Keratinocyte (primary cell): ENCODE data around the gene CDC42SE2. TPM values are rescaled to one million over a fixed set of nuclear protein-coding genes. Genes with fewer than 3 reads are reported as not detected.

ENCODE experiments used
- DNase-seq: peaks from one replicate; pipeline ENCODE4 v3.0.0-alpha.2; 2011; ENCODE audit warnings: low read depth, missing footprints, low spot score
- FAIRE-seq: peaks from 2 replicates; lab custom pipeline; 2011; peaks lifted over from hg19 to GRCh38; lab: Jason Lieb, UNC
- H2AFZ ChIP-seq: 2 replicates; pipeline ENCODE4 v1.6.0; 2012; ENCODE audit warnings: low read length, control low read depth, inconsistent platforms; ENCODE audit not compliant: control insufficient read depth
- H3K27ac ChIP-seq: 2 replicates; pipeline ENCODE4 v1.5.1; 2011; ENCODE audit warnings: low read length; ENCODE audit not compliant: control insufficient read depth, insufficient read depth
- H3K27me3 ChIP-seq: 3 replicates; pipeline ENCODE4 v1.6.0; 2011; ENCODE audit warnings: low read length; ENCODE audit not compliant: control insufficient read depth, insufficient read depth; ENCODE audit errors: extremely low read depth
- H3K36me3 ChIP-seq, 2 experiments: 2 replicates in 1 of 2; 3 replicates in 1 of 2; pipeline ENCODE4 v1.5.1; 2011; ENCODE audit warnings: low read length in 2 of 2, mild to moderate bottlenecking in 1 of 2; ENCODE audit not compliant: control insufficient read depth in 2 of 2, insufficient read depth in 2 of 2; ENCODE audit errors: extremely low read depth in 1 of 2
- H3K4me1 ChIP-seq: 3 replicates; pipeline ENCODE4 v1.5.1; 2011; ENCODE audit warnings: low read length; ENCODE audit not compliant: control insufficient read depth, insufficient read depth; ENCODE audit errors: extremely low read depth
- H3K4me2 ChIP-seq: 3 replicates; pipeline ENCODE4 v1.6.0; 2011; ENCODE audit warnings: low read depth, low read length; ENCODE audit not compliant: control insufficient read depth, insufficient read depth; ENCODE audit errors: extremely low read depth
- H3K4me3 ChIP-seq, 3 experiments: fragments of 200-600 bp in 1 of 3; sonication (generic) in 1 of 3; 2 replicates in 2 of 3; 3 replicates in 1 of 3; pipeline ENCODE4 v1.5.1; 2011 to 2016; ENCODE audit warnings: low read length in 3 of 3, mild to moderate bottlenecking in 3 of 3, control low read depth in 2 of 3, inconsistent platforms in 1 of 3, low read depth in 1 of 3, mixed read lengths in 1 of 3, mixed run types in 1 of 3, moderate library complexity in 1 of 3; ENCODE audit not compliant: control insufficient read depth in 2 of 3, insufficient read depth in 2 of 3; ENCODE audit errors: extremely low read depth in 1 of 3
- H3K79me2 ChIP-seq: 2 replicates; pipeline ENCODE4 v1.6.0; 2012; ENCODE audit warnings: low read length; ENCODE audit not compliant: control insufficient read depth, insufficient read depth
- H3K9ac ChIP-seq: 3 replicates; pipeline ENCODE4 v1.6.0; 2011; ENCODE audit warnings: low read length; ENCODE audit not compliant: control insufficient read depth, insufficient read depth; ENCODE audit errors: extremely low read depth
- H3K9me1 ChIP-seq: 3 replicates; pipeline ENCODE4 v1.6.0; 2011; ENCODE audit warnings: low read length; ENCODE audit not compliant: control insufficient read depth, insufficient read depth; ENCODE audit errors: extremely low read depth
- H3K9me3 ChIP-seq: 2 replicates; pipeline ENCODE4 v1.5.1; 2012; ENCODE audit warnings: low read depth, low read length; ENCODE audit not compliant: control insufficient read depth
- H4K20me1 ChIP-seq: 3 replicates; pipeline ENCODE4 v1.6.0; 2011; ENCODE audit warnings: low read length; ENCODE audit not compliant: control insufficient read depth, insufficient read depth; ENCODE audit errors: extremely low read depth
- CTCF ChIP-seq, 3 experiments: IDR thresholded peaks in 1 of 3; conservative IDR thresholded peaks in 1 of 3; optimal IDR thresholded peaks in 1 of 3; 2 replicates in 2 of 3; 3 replicates in 1 of 3; pipeline versions ENCODE3 to v1.5.1; 2011; ENCODE audit warnings: low read length in 3 of 3, mild to moderate bottlenecking in 3 of 3, moderate library complexity in 2 of 3, control low read depth in 1 of 3, inconsistent platforms in 1 of 3; ENCODE audit not compliant: insufficient read depth in 2 of 3; ENCODE audit errors: extremely low read depth in 1 of 3
- EZH2 ChIP-seq: IDR thresholded peaks from one replicate; pipeline ENCODE4 v1.6.1; 2012; ENCODE audit warnings: inconsistent platforms, mild to moderate bottlenecking, low read length, moderate library complexity
- dilution Hi-C: fragments of 300-500 bp; cut with MboI; formaldehyde crosslinking; loops from one replicate; pipeline ENCODE4 v1.7.0; 2020; ENCODE audit warnings: low sequenced_read_pairs; ENCODE audit not compliant: extremely low pct_ligation_motif_present
- polyA plus RNA-seq, 5 experiments: library from polyadenylated mRNA; depleted of rRNA in 3 of 5; stranded (reverse) in 3 of 5; stranded (forward) in 1 of 5; unstranded in 1 of 5; fragments of >200 nt; gene quantifications; 1 replicate in 1 of 5; 2 replicates in 3 of 5; 3 replicates in 1 of 5; pipeline versions ENCODE4 v1.2.1 to v1.2.3, GENCODE V29; 2011 to 2012; ENCODE audit warnings: missing spikeins in 2 of 5, low read depth in 1 of 5, low replicate concordance in 1 of 5

Gene CDC42SE2
- polyA plus RNA-seq, 1 donor (not counting 4 experiments of a cell fraction or from before 2014, with no cell fraction given), result 32.5 TPM

GRCh38 chr5:131289738-131290137 lies 25.9 kb downstream of the CDC42SE2 start:
- Histone ChIP-seq H2AFZ (no peak overlapping the region), H3K4me3 (no peak overlapping the region), H3K9me1 (no peaks in the 10 kb centered on the region), H3K4me2 (no peak overlapping the region), H3K36me3 (no peaks in the 10 kb centered on the region), H4K20me1 (no peaks in the 10 kb centered on the region), H3K27ac (no peak overlapping the region), H3K9ac (no peak overlapping the region), H3K27me3 (no peaks in the 10 kb centered on the region), H3K9me3 (no peaks in the 10 kb centered on the region), H3K4me1 (no peaks in the 10 kb centered on the region), H3K79me2 (peaks cover 86% of the 10 kb centered on the region)
- no peak for FAIRE-seq
- dilution Hi-C loops, result no loop called here
- TF ChIP-seq EZH2, result no peak
- TF ChIP-seq CTCF (optimal IDR thresholded peaks at IDR 0.05 in 1 of 3, IDR thresholded peaks at IDR 0.05 in 1 of 3, conservative IDR thresholded peaks at IDR 0.05 in 1 of 3; ENCODE audit: extremely low read depth in 1 of 3, insufficient read depth in 2 of 3, low read length in 3 of 3), result no peak
- no peak for DNase-seq

- no peak overlapping the region for H3K4me3 ChIP-seq
- no peaks in the 10 kb centered on the region for H3K9me3 ChIP-seq
- TF ChIP-seq CTCF (optimal IDR thresholded peaks at IDR 0.05 in 1 of 3, IDR thresholded peaks at IDR 0.05 in 1 of 3, conservative IDR thresholded peaks at IDR 0.05 in 1 of 3; ENCODE audit: extremely low read depth in 1 of 3, insufficient read depth in 2 of 3, low read length in 3 of 3) (no peak), EZH2 (no peak)
- peaks cover 74% of the 10 kb centered on the region for H3K79me2 ChIP-seq
- peaks cover 2% of the 10 kb centered on the region for H3K9me1 ChIP-seq
- no peaks in the 10 kb centered on the region for H3K27me3 ChIP-seq
- FAIRE-seq (no peak), DNase-seq (no peak)
- no peak overlapping the region for H2AFZ ChIP-seq
- H3K4me1 ChIP-seq, result no peaks in the 10 kb centered on the region
- dilution Hi-C loops, result no loop called here
- no peaks in the 10 kb centered on the region for H4K20me1 ChIP-seq
- H3K9ac ChIP-seq, result no peak overlapping the region
- no peaks in the 10 kb centered on the region for H3K36me3 ChIP-seq
- no peak overlapping the region for H3K27ac ChIP-seq
- no peak overlapping the region for H3K4me2 ChIP-seq
These were observed 32.4 kb downstream of the CDC42SE2 start for GRCh38 chr5:131296213-131296672.
